ENCODE results near the gene P2RY12.

Gene P2RY12

GRCh38 chr3:151328298-151328995, 56.1 kb downstream of the P2RY12 start:
- H3K36me3 ChIP-seq (ENCODE audit: insufficient read depth, insufficient read length, low read length) = no peaks in the 10 kb centered on the region
- no peaks in the 10 kb centered on the region for H3K4me1 ChIP-seq (ENCODE audit: insufficient read depth, insufficient read length)
- H3K4me3 ChIP-seq (ENCODE audit: insufficient read length, low read depth) = no peak overlapping the region
- no peak overlapping the region for H3K9ac ChIP-seq (ENCODE audit: insufficient read length, low read depth)
- TF ChIP-seq SUZ12 (IDR thresholded peaks at IDR 0.05; ENCODE audit: extremely low read depth, insufficient read depth, insufficient read length) (no peak), YY1 (IDR thresholded peaks at IDR 0.05; ENCODE audit: insufficient read depth, insufficient read length) (no peak)
- no peaks in the 10 kb centered on the region for H3K27me3 ChIP-seq (ENCODE audit: insufficient read depth, insufficient read length)
- DNase-seq (ENCODE audit: low read depth, low spot score) = no peak
- no peaks in the 10 kb centered on the region for H3K9me3 ChIP-seq (ENCODE audit: insufficient read depth, low read length)

- no peaks in the 10 kb centered on the region for H3K27me3 ChIP-seq (ENCODE audit: insufficient read depth, insufficient read length)
- no peak for DNase-seq (ENCODE audit: low read depth, low spot score)
- H3K9ac ChIP-seq (ENCODE audit: insufficient read length, low read depth) = no peak overlapping the region
- TF ChIP-seq ZNF274 (IDR thresholded peaks at IDR 0.05; ENCODE audit: low read depth, low read length) = no peak
- TF ChIP-seq SUZ12 (IDR thresholded peaks at IDR 0.05; ENCODE audit: extremely low read depth, insufficient read depth, insufficient read length) = no peak
- TF ChIP-seq YY1 (IDR thresholded peaks at IDR 0.05; ENCODE audit: insufficient read depth, insufficient read length) = no peak
- no peaks in the 10 kb centered on the region for H3K9me3 ChIP-seq (ENCODE audit: insufficient read depth, low read length)
- no peaks in the 10 kb centered on the region for H3K4me1 ChIP-seq (ENCODE audit: insufficient read depth, insufficient read length)
- H3K4me3 ChIP-seq (ENCODE audit: insufficient read length, low read depth) = no peak overlapping the region
- H3K36me3 ChIP-seq (ENCODE audit: insufficient read depth, insufficient read length, low read length) = no peaks in the 10 kb centered on the region
Observed at GRCh38 chr3:151327571-151328198, 56.9 kb downstream of the P2RY12 start.

GRCh38 chr3:151322511-151322910, 62.0 kb downstream of the P2RY12 start:
- no peak for DNase-seq (ENCODE audit: low read depth, low spot score)
- Histone ChIP-seq H3K9ac (ENCODE audit: insufficient read length, low read depth) (no peak overlapping the region), H3K9me3 (ENCODE audit: insufficient read depth, low read length) (no peaks in the 10 kb centered on the region), H3K4me3 (ENCODE audit: insufficient read length, low read depth) (no peak overlapping the region), H3K36me3 (ENCODE audit: insufficient read depth, insufficient read length, low read length) (no peaks in the 10 kb centered on the region), H3K4me1 (ENCODE audit: insufficient read depth, insufficient read length) (no peaks in the 10 kb centered on the region), H3K27me3 (ENCODE audit: insufficient read depth, insufficient read length) (no peaks in the 10 kb centered on the region)
- TF ChIP-seq ZNF274 (IDR thresholded peaks at IDR 0.05; ENCODE audit: low read depth, low read length) = no peak
- no peak for TF ChIP-seq YY1 (IDR thresholded peaks at IDR 0.05; ENCODE audit: insufficient read depth, insufficient read length)
- no peak for TF ChIP-seq SUZ12 (IDR thresholded peaks at IDR 0.05; ENCODE audit: extremely low read depth, insufficient read depth, insufficient read length)

GRCh38 chr3:151321526-151321925, 63.0 kb downstream of the P2RY12 start:
- no peak for DNase-seq (ENCODE audit: low read depth, low spot score)
- TF ChIP-seq SUZ12 (IDR thresholded peaks at IDR 0.05; ENCODE audit: extremely low read depth, insufficient read depth, insufficient read length) (no peak), ZNF274 (IDR thresholded peaks at IDR 0.05; ENCODE audit: low read depth, low read length) (no peak), YY1 (IDR thresholded peaks at IDR 0.05; ENCODE audit: insufficient read depth, insufficient read length) (no peak)

GRCh38 chr3:151320131-151320530, 64.4 kb downstream of the P2RY12 start:
- Histone ChIP-seq H3K9me3 (ENCODE audit: insufficient read depth, low read length) (no peaks in the 10 kb centered on the region), H3K36me3 (ENCODE audit: insufficient read depth, insufficient read length, low read length) (no peaks in the 10 kb centered on the region), H3K27me3 (ENCODE audit: insufficient read depth, insufficient read length) (no peaks in the 10 kb centered on the region), H3K9ac (ENCODE audit: insufficient read length, low read depth) (no peak overlapping the region), H3K4me1 (ENCODE audit: insufficient read depth, insufficient read length) (no peaks in the 10 kb centered on the region), H3K4me3 (ENCODE audit: insufficient read length, low read depth) (no peak overlapping the region)
- TF ChIP-seq ZNF274 (IDR thresholded peaks at IDR 0.05; ENCODE audit: low read depth, low read length) (no peak), YY1 (IDR thresholded peaks at IDR 0.05; ENCODE audit: insufficient read depth, insufficient read length) (no peak), SUZ12 (IDR thresholded peaks at IDR 0.05; ENCODE audit: extremely low read depth, insufficient read depth, insufficient read length) (no peak)
- DNase-seq (ENCODE audit: low read depth, low spot score) = no peak

More at GRCh38 chr3:151321526-151321925, 63.0 kb downstream of the P2RY12 start:
- Histone ChIP-seq H3K9me3 (ENCODE audit: insufficient read depth, low read length) (no peaks in the 10 kb centered on the region), H3K36me3 (ENCODE audit: insufficient read depth, insufficient read length, low read length) (no peaks in the 10 kb centered on the region), H3K9ac (ENCODE audit: insufficient read length, low read depth) (no peak overlapping the region), H3K4me3 (ENCODE audit: insufficient read length, low read depth) (no peak overlapping the region), H3K27me3 (ENCODE audit: insufficient read depth, insufficient read length) (no peaks in the 10 kb centered on the region), H3K4me1 (ENCODE audit: insufficient read depth, insufficient read length) (no peaks in the 10 kb centered on the region)

GRCh38 chr3:151319628-151320027, 64.9 kb downstream of the P2RY12 start:
- no peak overlapping the region for H3K4me3 ChIP-seq (ENCODE audit: insufficient read length, low read depth)
- no peaks in the 10 kb centered on the region for H3K4me1 ChIP-seq (ENCODE audit: insufficient read depth, insufficient read length)
- no peak overlapping the region for H3K9ac ChIP-seq (ENCODE audit: insufficient read length, low read depth)
- TF ChIP-seq SUZ12 (IDR thresholded peaks at IDR 0.05; ENCODE audit: extremely low read depth, insufficient read depth, insufficient read length) (no peak), ZNF274 (IDR thresholded peaks at IDR 0.05; ENCODE audit: low read depth, low read length) (no peak), YY1 (IDR thresholded peaks at IDR 0.05; ENCODE audit: insufficient read depth, insufficient read length) (no peak)
- DNase-seq (ENCODE audit: low read depth, low spot score) = no peak
- no peaks in the 10 kb centered on the region for H3K36me3 ChIP-seq (ENCODE audit: insufficient read depth, insufficient read length, low read length)
- H3K27me3 ChIP-seq (ENCODE audit: insufficient read depth, insufficient read length) = no peaks in the 10 kb centered on the region
- H3K9me3 ChIP-seq (ENCODE audit: insufficient read depth, low read length) = no peaks in the 10 kb centered on the region

GRCh38 chr3:151318991-151319390, 65.6 kb downstream of the P2RY12 start:
- no peaks in the 10 kb centered on the region for H3K4me1 ChIP-seq (ENCODE audit: insufficient read depth, insufficient read length)
- H3K27me3 ChIP-seq (ENCODE audit: insufficient read depth, insufficient read length) = no peaks in the 10 kb centered on the region
- no peak overlapping the region for H3K9ac ChIP-seq (ENCODE audit: insufficient read length, low read depth)
- H3K36me3 ChIP-seq (ENCODE audit: insufficient read depth, insufficient read length, low read length) = no peaks in the 10 kb centered on the region
- DNase-seq (ENCODE audit: low read depth, low spot score) = no peak
- no peak for TF ChIP-seq ZNF274 (IDR thresholded peaks at IDR 0.05; ENCODE audit: low read depth, low read length)
- no peak for TF ChIP-seq SUZ12 (IDR thresholded peaks at IDR 0.05; ENCODE audit: extremely low read depth, insufficient read depth, insufficient read length)
- no peak for TF ChIP-seq YY1 (IDR thresholded peaks at IDR 0.05; ENCODE audit: insufficient read depth, insufficient read length)
- no peak overlapping the region for H3K4me3 ChIP-seq (ENCODE audit: insufficient read length, low read depth)
- no peaks in the 10 kb centered on the region for H3K9me3 ChIP-seq (ENCODE audit: insufficient read depth, low read length)
